Lung (tissue), 12 donors: ENCODE measurements around the gene CCND2. TPM values are rescaled to one million over a fixed set of nuclear protein-coding genes. Genes with fewer than 3 reads are reported as not detected.

Experiments used
- ATAC-seq: fragments of 200-7000 bp; cut with Tn5 transposase; one replicate; pipeline ENCODE4 v1.9.1; 2020; ENCODE audit warnings: moderate number of reproducible peaks; ENCODE audit not compliant: insufficient read depth, low FRiP score
- DNase-seq, 3 donors: peaks; one replicate each; pipeline ENCODE4 v3.0.0-alpha.2; 2013 to 2017
- H3K27ac ChIP-seq, 2 donors: one replicate each; pipeline ENCODE4 v1.5.1; 2013; ENCODE audit warnings: mild to moderate bottlenecking in 2 of 2, moderate library complexity in 2 of 2, control low read depth in 1 of 2, inconsistent platforms in 1 of 2, low read depth in 1 of 2, low read length in 1 of 2
- H3K27me3 ChIP-seq, 3 donors: one replicate each; pipeline ENCODE4 v1.5.1; 2013; ENCODE audit warnings: low read length in 2 of 3; ENCODE audit not compliant: control insufficient read depth in 3 of 3, insufficient read depth in 3 of 3
- H3K36me3 ChIP-seq, 4 donors: one replicate each; pipeline ENCODE4 v1.5.1; 2013; ENCODE audit warnings: low read length in 4 of 4, mild to moderate bottlenecking in 1 of 4, moderate library complexity in 1 of 4; ENCODE audit not compliant: control insufficient read depth in 4 of 4, insufficient read depth in 4 of 4
- H3K4me1 ChIP-seq, 5 donors: one replicate each; pipeline ENCODE4 v1.5.1; 2013; ENCODE audit warnings: low read length in 5 of 5, mild to moderate bottlenecking in 2 of 5, moderate library complexity in 1 of 5; ENCODE audit not compliant: control insufficient read depth in 5 of 5, insufficient read depth in 5 of 5
- H3K4me3 ChIP-seq: one replicate; pipeline ENCODE4 v1.5.1; 2013; ENCODE audit warnings: mild to moderate bottlenecking, control low read depth, moderate library complexity
- H3K9ac ChIP-seq, 2 donors: one replicate each; pipeline ENCODE4 v1.5.1; 2013; ENCODE audit warnings: low read length in 2 of 2, control low read depth in 1 of 2; ENCODE audit not compliant: insufficient read depth in 1 of 2
- H3K9me3 ChIP-seq, 4 donors: one replicate each; pipeline ENCODE4 v1.5.1; 2013; ENCODE audit warnings: low read length in 3 of 4, mild to moderate bottlenecking in 1 of 4, moderate library complexity in 1 of 4; ENCODE audit not compliant: control insufficient read depth in 4 of 4, insufficient read depth in 3 of 4
- CTCF ChIP-seq: IDR thresholded peaks from 2 replicates; pipeline ENCODE4 v1.5.1; 2012; ENCODE audit warnings: mild to moderate bottlenecking; ENCODE audit errors: control extremely low read depth, extremely low read depth
- WGBS, 2 donors: extraction: QIAGEN DNeasy Blood & Tissue Kit; methylation state at CpG; one replicate each; pipeline ENCODE4 v1.1.7; 2013; 5-methylcytosine and 5-hydroxymethylcytosine counted together
- polyA plus RNA-seq, 2 donors: library from polyadenylated mRNA; stranded (reverse); fragments of 200-250 nt; gene quantifications; one replicate each; pipeline ENCODE4 v1.2.1, GENCODE V29; 2013
- total RNA-seq, 2 donors: library from RNA; depleted of rRNA in 1 of 2; stranded (reverse); fragments of >200 nt in 1 of 2; gene quantifications; one replicate each; pipeline ENCODE4 v1.2.1, GENCODE V29; 2014 to 2021
- donor health status: control.
- donor health status: control.
- donor health status: Bipolar disorder and iron deficiency.
- donor health status: healthy.
- donor health status: DM: yes; HTN: yes; CAD: no.

The CCND2 gene
- total and polyA plus RNA-seq, 4 donors, result 6.1 to 113 (median 51.7) TPM

GRCh38 chr12:4261655-4262054, 11.9 kb upstream of the CCND2 start:
- H3K4me1 ChIP-seq, result peaks cover 0 to under 1% (median 0%) of the 10 kb centered on the region in 5 donors
- no peak overlapping the region for H3K9ac ChIP-seq
- H3K27me3 ChIP-seq, result peaks cover 0 to 21% (median 18%) of the 10 kb centered on the region in 3 donors
- H3K4me3 ChIP-seq, result no peak overlapping the region
- DNase-seq, result no peak
- no peak overlapping the region for H3K27ac ChIP-seq
- ATAC-seq, result no peak
- H3K9me3 ChIP-seq, result peaks cover 0 to 4% (median 0%) of the 10 kb centered on the region in 4 donors
- H3K36me3 ChIP-seq, result no peaks in the 10 kb centered on the region
- TF ChIP-seq CTCF, result no peak

- H3K9ac ChIP-seq, result no peak overlapping the region
- WGBS, 2 donors, result 79 to 80% methylated on average over 4 of the region's 4 CpGs
- no peak for TF ChIP-seq CTCF
These were observed 8.3 kb upstream of the CCND2 start for GRCh38 chr12:4265280-4265679.

GRCh38 chr12:4266990-4267389, 6.6 kb upstream of the CCND2 start:
- H3K9me3 ChIP-seq, result no peaks in the 10 kb centered on the region
- H3K27ac ChIP-seq, result no peak overlapping the region
- ATAC-seq (no peak), DNase-seq (no peak)
- H3K36me3 ChIP-seq, result no peaks in the 10 kb centered on the region
- H3K4me1 ChIP-seq, result peaks cover 0 to 13% (median 3%) of the 10 kb centered on the region in 5 donors
- 91 to 98% methylated on average over 2 of the region's 2 CpGs for WGBS, 2 donors
- H3K4me3 ChIP-seq, result no peak overlapping the region
- H3K27me3 ChIP-seq, result peaks cover 0 to 46% (median 46%) of the 10 kb centered on the region in 3 donors
- no peak for TF ChIP-seq CTCF
- no peak overlapping the region for H3K9ac ChIP-seq

More at GRCh38 chr12:4265280-4265679, 8.3 kb upstream of the CCND2 start:
- H3K27ac ChIP-seq, result peak overlapping the region in 1 of 2 donors; percentile 21
- ATAC-seq, result no peak
- no peak for DNase-seq
- H3K36me3 ChIP-seq, result no peaks in the 10 kb centered on the region
- H3K4me1 ChIP-seq, result peaks cover 0 to 7% (median 0%) of the 10 kb centered on the region in 5 donors
- H3K9me3 ChIP-seq, result no peaks in the 10 kb centered on the region
- peaks cover 0 to 44% (median 40%) of the 10 kb centered on the region in 3 donors for H3K27me3 ChIP-seq
- no peak overlapping the region for H3K4me3 ChIP-seq
